AG10803 (cell line): Measurements from ENCODE around the gene AQP3.
"Not testable (repeated sequence)": the region's sequence is repeated elsewhere in the genome, so short reads cannot be mapped to it uniquely, and the experiment has no call there.

Experiments used
- DNase-seq: peaks from one replicate; pipeline ENCODE4 v3.0.0; 2010; ENCODE audit warnings: low read depth
- H3K4me3 ChIP-seq: 2 replicates; pipeline ENCODE4 v1.5.1; 2011; ENCODE audit warnings: mild to moderate bottlenecking, low read length, control low read depth
- TF ChIP-seq, protein P1 (sequence below): conservative IDR thresholded peaks from 2 replicates; pipeline ENCODE4 v1.5.1; 2011; ENCODE audit warnings: mild to moderate bottlenecking, low read length, control low read depth, inconsistent platforms

The AQP3 gene

DNA sequence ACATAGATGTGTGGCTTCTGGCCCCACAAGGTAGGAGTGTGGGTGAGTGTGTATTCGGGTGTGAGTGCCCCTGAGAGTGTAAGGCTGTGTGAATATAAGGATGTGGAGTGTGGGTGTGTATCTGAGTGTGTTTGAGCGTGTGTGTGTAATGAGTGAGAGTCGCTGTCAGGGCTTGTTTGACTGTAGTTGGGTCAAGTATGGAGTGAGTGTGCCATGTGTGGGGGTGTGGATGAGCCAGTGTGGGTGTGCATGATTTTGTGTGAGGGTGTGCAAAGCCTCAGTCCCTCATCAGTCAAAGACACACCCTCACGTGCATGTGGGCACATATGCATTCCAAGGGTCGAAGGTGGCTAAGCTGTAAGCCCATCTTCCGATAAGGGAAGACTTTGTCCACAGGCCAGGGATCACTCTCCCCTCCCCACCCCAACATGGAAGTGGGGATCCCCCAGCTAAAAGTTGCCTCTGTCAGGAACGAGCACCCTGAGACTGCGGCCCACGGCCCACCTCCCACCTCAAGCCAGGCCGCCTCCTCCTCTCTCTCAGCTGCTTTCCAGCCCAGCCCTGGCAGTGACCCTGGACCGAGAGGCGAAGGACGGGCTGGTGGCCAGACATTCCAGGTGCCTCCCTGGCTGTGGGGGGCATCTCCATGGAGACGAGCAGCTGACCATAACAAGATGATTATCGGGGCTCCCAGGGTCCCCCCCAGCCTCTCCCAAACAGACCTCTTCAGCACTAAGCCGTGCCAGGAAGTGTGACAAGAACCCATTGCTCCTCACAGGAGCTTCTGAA lies 12.9 kb downstream of the AQP3 start:
- no peak overlapping the region for H3K4me3 ChIP-seq
- no peak for DNase-seq
- TF ChIP-seq, protein P1, sequence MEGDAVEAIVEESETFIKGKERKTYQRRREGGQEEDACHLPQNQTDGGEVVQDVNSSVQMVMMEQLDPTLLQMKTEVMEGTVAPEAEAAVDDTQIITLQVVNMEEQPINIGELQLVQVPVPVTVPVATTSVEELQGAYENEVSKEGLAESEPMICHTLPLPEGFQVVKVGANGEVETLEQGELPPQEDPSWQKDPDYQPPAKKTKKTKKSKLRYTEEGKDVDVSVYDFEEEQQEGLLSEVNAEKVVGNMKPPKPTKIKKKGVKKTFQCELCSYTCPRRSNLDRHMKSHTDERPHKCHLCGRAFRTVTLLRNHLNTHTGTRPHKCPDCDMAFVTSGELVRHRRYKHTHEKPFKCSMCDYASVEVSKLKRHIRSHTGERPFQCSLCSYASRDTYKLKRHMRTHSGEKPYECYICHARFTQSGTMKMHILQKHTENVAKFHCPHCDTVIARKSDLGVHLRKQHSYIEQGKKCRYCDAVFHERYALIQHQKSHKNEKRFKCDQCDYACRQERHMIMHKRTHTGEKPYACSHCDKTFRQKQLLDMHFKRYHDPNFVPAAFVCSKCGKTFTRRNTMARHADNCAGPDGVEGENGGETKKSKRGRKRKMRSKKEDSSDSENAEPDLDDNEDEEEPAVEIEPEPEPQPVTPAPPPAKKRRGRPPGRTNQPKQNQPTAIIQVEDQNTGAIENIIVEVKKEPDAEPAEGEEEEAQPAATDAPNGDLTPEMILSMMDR: no peak

DNA sequence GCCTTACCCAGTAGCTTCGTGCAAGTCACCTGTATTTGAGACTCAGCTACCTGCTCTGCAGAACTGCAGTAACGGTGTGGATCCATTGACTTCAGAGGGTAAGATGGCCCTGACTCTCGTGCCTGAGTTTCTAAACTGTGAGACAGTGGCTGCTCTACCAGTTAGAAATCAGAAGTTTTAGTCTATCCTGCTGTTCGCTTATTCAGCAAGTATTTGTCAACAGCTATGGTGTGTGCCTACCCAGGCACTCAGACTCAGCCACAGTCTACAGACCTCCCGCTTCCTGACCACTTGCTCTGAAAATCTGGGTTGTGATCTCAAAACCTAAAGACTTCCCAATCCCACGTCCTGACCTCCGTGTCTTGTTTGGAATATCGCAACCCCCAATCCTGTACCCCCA lies 13.5 kb downstream of the AQP3 start:
- no peak for DNase-seq
- no peak overlapping the region for H3K4me3 ChIP-seq
- TF ChIP-seq, protein P1: no peak

DNA sequence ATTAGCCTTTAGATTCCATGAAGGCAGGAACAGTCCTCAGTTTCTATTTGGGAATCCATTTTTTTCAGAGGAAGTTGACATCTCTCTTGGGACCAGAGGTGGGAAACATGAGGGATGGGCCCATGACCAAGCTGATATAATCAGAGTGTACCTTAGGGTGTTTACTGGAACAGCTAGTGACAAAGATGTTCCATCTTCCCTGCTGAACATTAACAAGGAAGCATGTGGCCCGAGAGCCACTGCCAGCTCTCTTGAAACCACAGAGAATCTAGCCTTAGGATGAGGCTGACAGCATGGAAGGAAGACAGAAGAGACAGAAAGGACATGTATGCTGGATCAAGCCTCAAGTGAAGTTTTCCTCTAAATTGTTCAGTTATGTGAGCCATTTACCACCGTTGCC lies 16.0 kb downstream of the AQP3 start:
- TF ChIP-seq, protein P1: no peak
- DNase-seq: peak; percentile 8
- H3K4me3 ChIP-seq: no peak overlapping the region

DNA sequence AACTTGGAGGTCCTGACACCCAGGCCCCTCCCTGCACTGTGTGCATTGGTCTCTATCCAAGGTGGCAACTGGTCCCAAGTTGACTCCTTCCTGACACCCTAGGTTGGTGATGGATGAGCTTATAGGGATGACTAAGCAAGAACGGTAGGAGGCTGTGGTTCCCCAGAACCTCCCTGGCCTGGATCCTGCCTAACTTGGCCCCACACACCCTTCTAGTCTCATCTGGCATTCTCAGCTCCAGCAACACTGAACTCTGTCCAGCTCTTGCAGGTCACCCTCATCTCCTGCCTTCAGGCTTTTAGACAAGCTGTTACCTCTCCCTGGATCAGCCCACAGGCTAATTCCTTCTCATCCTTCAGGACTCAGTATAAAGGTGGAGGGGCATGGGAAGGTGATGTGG lies 16.5 kb downstream of the AQP3 start:
- no peak overlapping the region for H3K4me3 ChIP-seq
- TF ChIP-seq, protein P1: no peak
- DNase-seq: peak; percentile 35

DNA sequence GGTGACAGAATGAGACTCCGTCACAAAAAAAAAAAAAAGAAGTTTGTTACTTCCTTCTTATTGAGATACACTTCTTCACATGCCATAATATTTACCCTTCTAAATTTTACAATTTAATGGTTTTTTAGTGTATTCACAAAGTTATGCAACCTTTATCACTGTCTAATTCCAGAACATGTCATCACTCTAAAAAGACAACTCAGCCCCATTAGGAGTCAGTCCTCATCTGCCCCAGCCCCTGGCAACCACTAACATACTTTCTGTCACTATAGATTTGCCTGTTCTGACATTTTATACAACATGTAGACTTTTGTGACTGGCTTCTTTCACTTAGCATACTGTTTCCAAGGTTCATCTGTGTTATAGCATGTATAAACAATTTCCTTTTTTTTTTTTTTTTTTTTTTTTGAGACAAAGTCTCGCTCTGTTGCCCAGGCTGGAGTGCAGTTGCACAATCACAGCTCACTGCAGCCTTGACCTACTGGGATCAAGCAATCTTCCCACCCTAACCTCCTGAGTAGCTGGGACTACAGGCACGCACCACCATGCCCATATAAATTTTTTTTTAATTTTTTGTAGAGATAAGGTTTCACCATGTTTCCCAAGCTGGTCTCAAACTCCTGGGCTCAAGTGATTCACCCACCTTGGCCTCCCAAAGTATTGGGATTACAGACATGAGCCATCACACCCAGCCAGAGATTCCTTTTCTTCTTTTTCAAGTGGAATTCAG lies 18.0 kb downstream of the AQP3 start:
- TF ChIP-seq, protein P1: no peak
- no peak for DNase-seq
- no peak overlapping the region for H3K4me3 ChIP-seq

DNA sequence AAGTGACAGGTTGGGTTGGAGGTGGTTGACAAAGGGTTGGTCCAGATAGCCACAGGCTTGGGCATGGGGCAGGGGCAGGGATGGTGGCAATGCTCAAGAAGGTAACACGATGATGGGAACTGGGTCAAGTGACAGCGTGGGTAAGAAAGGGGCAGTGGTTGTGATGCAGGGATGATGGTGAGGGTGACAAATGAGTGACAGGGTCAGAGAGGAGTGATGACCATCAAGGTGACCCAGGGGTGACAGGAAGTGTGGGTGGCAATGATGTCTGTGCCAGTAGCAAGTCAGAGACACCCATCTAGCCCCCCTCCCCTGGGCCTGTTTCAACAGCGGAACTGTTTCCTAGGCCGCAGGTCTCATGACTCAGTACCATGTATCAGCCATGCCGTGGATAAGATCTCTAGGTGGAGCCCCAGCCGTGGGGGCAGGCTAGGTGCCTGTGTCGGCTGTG lies 20.5 kb downstream of the AQP3 start:
- TF ChIP-seq, protein P1: no peak

DNA sequence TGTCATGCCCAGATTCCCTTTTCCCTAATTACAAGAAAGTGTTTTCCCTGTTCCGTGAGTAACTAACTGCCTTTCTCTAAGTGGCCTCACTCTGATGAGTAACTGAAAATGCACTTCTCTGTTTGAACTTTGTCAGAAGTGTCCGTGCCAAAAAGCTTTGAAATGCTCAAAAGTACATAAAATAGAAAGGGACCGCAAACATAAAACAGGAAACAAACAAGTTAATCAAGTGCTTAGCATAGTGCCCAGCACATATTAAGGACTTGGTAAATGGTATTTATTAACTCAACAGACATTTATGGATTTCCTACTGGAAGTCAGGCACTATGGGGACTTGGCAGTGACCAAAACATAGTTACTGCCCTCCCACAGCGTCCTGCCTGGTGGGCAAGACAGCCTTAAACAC lies 22.3 kb downstream of the AQP3 start:
- TF ChIP-seq, protein P1: no peak
- no peak overlapping the region for H3K4me3 ChIP-seq
- DNase-seq: no peak

More for the DNA sequence above, 20.5 kb downstream of the AQP3 start:
- DNase-seq: no peak
- H3K4me3 ChIP-seq: no peak overlapping the region

DNA sequence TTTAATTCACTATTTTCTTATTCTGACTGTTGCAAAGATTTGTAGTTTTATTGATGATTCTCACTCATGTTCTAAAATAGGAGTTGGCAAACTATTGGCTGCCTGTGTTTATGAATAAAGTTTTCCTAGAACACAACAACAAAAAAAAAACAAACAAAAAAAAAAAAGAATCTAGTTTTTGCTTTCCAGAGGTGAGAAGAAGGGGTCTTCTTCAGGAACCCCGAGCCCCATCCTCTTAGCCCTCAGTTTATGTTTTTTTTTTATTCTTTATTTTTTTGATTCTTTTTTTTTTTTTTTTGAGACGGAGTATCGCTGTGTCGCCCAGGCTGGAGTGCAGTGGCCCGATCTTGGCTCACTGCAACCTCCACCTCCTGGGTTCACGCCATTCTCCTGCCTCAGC lies 22.9 kb downstream of the AQP3 start:
- DNase-seq, H3K4me3 ChIP-seq: not testable (repeated sequence)

DNA sequence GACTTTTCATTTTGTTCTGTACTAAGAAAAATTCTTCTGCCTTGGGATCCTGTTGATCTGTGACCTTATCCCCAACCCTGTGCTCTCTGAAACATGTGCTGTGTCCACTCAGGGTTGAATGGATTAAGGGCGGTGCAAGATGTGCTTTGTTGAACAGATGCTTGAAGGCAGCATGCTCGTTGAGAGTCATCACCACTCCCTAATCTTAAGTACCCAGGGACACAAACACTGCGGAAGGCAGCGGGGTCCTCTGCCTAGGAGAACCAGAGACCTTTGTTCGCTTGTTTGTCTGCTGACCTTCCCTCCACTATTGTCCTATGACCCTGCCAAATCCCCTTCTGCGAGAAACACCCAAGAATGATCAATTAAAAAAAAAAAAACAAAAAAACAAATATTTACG lies 23.4 kb downstream of the AQP3 start:
- not testable (repeated sequence) for DNase-seq, H3K4me3 ChIP-seq
